Stimulated activated CD8-positive, alpha-beta memory T cell treated with anti-CD3 and anti-CD28 coated beads, Interleukin-12 subunit alpha, Interleukin-12 subunit beta, amount 100 ng/mL, for 1 hour (primary cell): ENCODE results near the gene RALGAPA2.

Experiments
- DNase-seq: peaks from one replicate; pipeline ENCODE4 v3.0.0-alpha.2; 2020; ENCODE audit warnings: low read depth

The RALGAPA2 gene

GRCh38 chr20:20465252-20465651 lies 247.2 kb downstream of the RALGAPA2 start:
- no peak for DNase-seq

GRCh38 chr20:20463933-20464374 lies 248.5 kb downstream of the RALGAPA2 start:
- no peak for DNase-seq

- DNase-seq = no peak
These were observed 250.3 kb downstream of the RALGAPA2 start for GRCh38 chr20:20462185-20462584.

GRCh38 chr20:20461551-20461950 lies 250.9 kb downstream of the RALGAPA2 start:
- no peak for DNase-seq

- DNase-seq = no peak
These were observed 252.7 kb downstream of the RALGAPA2 start for GRCh38 chr20:20459726-20460125.

- DNase-seq = no peak
These were observed 254.9 kb downstream of the RALGAPA2 start for GRCh38 chr20:20457392-20458126.

- DNase-seq = no peak
These were observed 255.7 kb downstream of the RALGAPA2 start for GRCh38 chr20:20456741-20457140.

- DNase-seq = no peak
These were observed 256.5 kb downstream of the RALGAPA2 start for GRCh38 chr20:20455926-20456325.

GRCh38 chr20:20454850-20455627 lies 257.4 kb downstream of the RALGAPA2 start:
- DNase-seq = no peak

GRCh38 chr20:20454367-20454766 lies 258.1 kb downstream of the RALGAPA2 start:
- no peak for DNase-seq

GRCh38 chr20:20452254-20452676 lies 260.2 kb downstream of the RALGAPA2 start:
- DNase-seq = peak; percentile 5

GRCh38 chr20:20450521-20450920 lies 261.9 kb downstream of the RALGAPA2 start:
- no peak for DNase-seq

- no peak for DNase-seq
These were observed 263.6 kb downstream of the RALGAPA2 start for GRCh38 chr20:20448881-20449280.

- no peak for DNase-seq
These were observed 265.2 kb downstream of the RALGAPA2 start for GRCh38 chr20:20447196-20447595.

- no peak for DNase-seq
These were observed 265.9 kb downstream of the RALGAPA2 start for GRCh38 chr20:20446425-20447015.

- DNase-seq = no peak
These were observed 266.4 kb downstream of the RALGAPA2 start for GRCh38 chr20:20446001-20446400.

GRCh38 chr20:20443504-20443903 lies 268.9 kb downstream of the RALGAPA2 start:
- DNase-seq = no peak

- DNase-seq = no peak
These were observed 270.0 kb downstream of the RALGAPA2 start for GRCh38 chr20:20442466-20442865.

GRCh38 chr20:20440886-20441658 lies 271.4 kb downstream of the RALGAPA2 start:
- no peak for DNase-seq

GRCh38 chr20:20440481-20440880 lies 272.0 kb downstream of the RALGAPA2 start:
- DNase-seq = no peak

GRCh38 chr20:20439602-20440190 lies 272.7 kb downstream of the RALGAPA2 start:
- no peak for DNase-seq

- DNase-seq = no peak
These were observed 275.1 kb downstream of the RALGAPA2 start for GRCh38 chr20:20437314-20437713.
